K562 (cell line): ENCODE measurements around the gene KCTD21. TPM values are rescaled to one million over a fixed set of nuclear protein-coding genes. Genes with fewer than 3 reads are reported as not detected.

ENCODE experiments used
- ATAC-seq: fragments of 200-7000 bp; cut with Tn5 transposase; 3 replicates; pipeline ENCODE4 v1.9.1; 2020; ENCODE audit warnings: moderate library complexity
- BruUV-seq: library from RNA; stranded (reverse); fragments of 400-500 nt; replicated peaks from 2 replicates; lab custom pipeline; 2021; lab: Mats Ljungman, UMichigan
- CTCF ChIA-PET: fragments of 300-600 bp; formaldehyde crosslinking; extraction: SDS; loops from one replicate; lab custom pipeline; 2021; ENCODE audit warnings: low intra/inter-chr PET ratio; lab: Yijun Ruan, JAX
- POLR2A ChIA-PET: fragments of 300-600, 350-650 bp; sonication (Branson Sonifier 250); formaldehyde crosslinking; extraction: SDS; loops from one replicate; lab custom pipeline; 2021; ENCODE audit warnings: antibody characterized with exemption, inconsistent platforms; lab: Yijun Ruan, JAX
- DNase-seq, 4 experiments: peaks; one replicate each; pipeline versions ENCODE4 v3.0.0 to v3.0.0-alpha.2; 2011 to 2018; ENCODE audit warnings: low spot score in 3 of 4, mixed read lengths in 3 of 4; ENCODE audit errors: extremely low read depth in 1 of 4
- FAIRE-seq: peaks from 2 replicates; lab custom pipeline; 2011; peaks lifted over from hg19 to GRCh38; lab: Jason Lieb, UNC
- H2AFZ ChIP-seq: 2 replicates; pipeline ENCODE4 v1.6.0; 2011; ENCODE audit warnings: low read depth, low read length, control low read depth, inconsistent platforms
- H3K27ac ChIP-seq: fragments of 200-600 bp; 3 replicates; pipeline ENCODE4 v1.8.0; 2011; ENCODE audit warnings: low read depth, mild to moderate bottlenecking, control low read depth, inconsistent platforms, low read length, moderate library complexity, mixed read lengths; ENCODE audit errors: extremely low read depth
- H3K27me3 ChIP-seq, 2 experiments: fragments of 300-600 bp in 1 of 2; 2 replicates in 1 of 2; 3 replicates in 1 of 2; pipeline versions ENCODE4 v1.6.0 to v1.8.0; 2011; ENCODE audit warnings: inconsistent platforms in 2 of 2, low read length in 2 of 2, mild to moderate bottlenecking in 1 of 2, mixed read lengths in 1 of 2, moderate library complexity in 1 of 2; ENCODE audit not compliant: control insufficient read depth in 2 of 2, insufficient read depth in 2 of 2
- H3K36me3 ChIP-seq: fragments of 300-600 bp; 3 replicates; pipeline ENCODE4 v1.8.0; 2011; ENCODE audit warnings: mild to moderate bottlenecking, low read length, inconsistent platforms; ENCODE audit not compliant: control insufficient read depth, insufficient read depth
- H3K4me1 ChIP-seq, 2 experiments: fragments of 200-600 bp in 1 of 2; replicated peaks in 1 of 2; 2 replicates in 1 of 2; 3 replicates in 1 of 2; pipeline versions ENCODE4 v1.5.1 to v1.8.0; 2011; ENCODE audit warnings: inconsistent platforms in 2 of 2, low read length in 2 of 2, mild to moderate bottlenecking in 1 of 2, mixed read lengths in 1 of 2, moderate library complexity in 1 of 2; ENCODE audit not compliant: control insufficient read depth in 2 of 2, insufficient read depth in 2 of 2
- H3K4me2 ChIP-seq: 2 replicates; pipeline ENCODE4 v1.6.1; 2011; ENCODE audit warnings: low read length, control low read depth, inconsistent platforms, mixed read lengths; ENCODE audit not compliant: insufficient read depth
- H3K4me3 ChIP-seq: fragments of 200-600 bp; sonication (generic), shearing (Covaris generic); 2 replicates; pipeline ENCODE4 v1.5.1; 2016; ENCODE audit warnings: control low read depth, inconsistent platforms
- H3K79me2 ChIP-seq: fragments of 200-600 bp; 3 replicates; pipeline ENCODE4 v1.8.0; 2011; ENCODE audit warnings: low read length, inconsistent platforms; ENCODE audit not compliant: control insufficient read depth, insufficient read depth
- H3K9ac ChIP-seq, 2 experiments: 2 replicates each; pipeline versions ENCODE4 v1.6.0 to v1.6.1; 2011; ENCODE audit warnings: low read depth in 2 of 2, low read length in 2 of 2, control low read depth in 1 of 2, inconsistent platforms in 1 of 2, mild to moderate bottlenecking in 1 of 2, mixed read lengths in 1 of 2; ENCODE audit not compliant: insufficient read depth in 1 of 2
- H3K9me1 ChIP-seq: one replicate; pipeline ENCODE4 v1.6.0; 2011; ENCODE audit warnings: inconsistent platforms, mild to moderate bottlenecking, low read length, moderate library complexity; ENCODE audit not compliant: control insufficient read depth, insufficient read depth
- H3K9me3 ChIP-seq: replicated peaks from 2 replicates; pipeline ENCODE4 v1.5.1; 2011; ENCODE audit warnings: low read depth, low read length, inconsistent platforms; ENCODE audit not compliant: control insufficient read depth, insufficient read depth
- H4K20me1 ChIP-seq: replicated peaks from 2 replicates; pipeline ENCODE4 v1.6.1; 2011; ENCODE audit warnings: low read length, inconsistent platforms, mixed read lengths; ENCODE audit not compliant: control insufficient read depth, insufficient read depth
- KAT8 ChIP-seq: fragments of 450-650 bp; IDR thresholded peaks from 2 replicates; pipeline ENCODE4 v1.6.1; 2016; ENCODE audit warnings: low read depth, mild to moderate bottlenecking
- RBM22 ChIP-seq: fragments of 200-400 bp; formaldehyde crosslinking; IDR thresholded peaks from 2 replicates; pipeline ENCODE4 v1.6.1; 2018; ENCODE audit warnings: low read length, low read depth; ENCODE audit not compliant: poor library complexity, severe bottlenecking
- WGBS: fragments of 100-300 bp; shearing (Covaris generic); methylation state at CpG from one replicate; pipeline ENCODE4 v1.1.6; 2016; ENCODE audit warnings: low coverage, mixed read lengths; ENCODE audit not compliant: insufficient coverage; ENCODE audit errors: missing lambda C conversion rate; 5-methylcytosine and 5-hydroxymethylcytosine counted together
- in situ Hi-C: fragments of 300-500 bp; cut with MboI; formaldehyde crosslinking; loops from 4 replicates; pipeline ENCODE4 v1.15.0; 2018; ENCODE audit warnings: inconsistent platforms, mixed read lengths
- intact Hi-C: fragments of 100-400 bp; cut with micrococcal nuclease; formaldehyde crosslinking; loops from 2 replicates; pipeline ENCODE4 v1.14.2; 2022
- polyA plus RNA-seq, 8 experiments: library from polyadenylated mRNA; depleted of rRNA in 4 of 8; stranded (reverse) in 5 of 8; unstranded in 3 of 8; fragments of >200 nt; fragmentation: Nextera tagmentation in 2 of 8; fragmentation: Illumina TruSeq in 1 of 8; extraction: Ambion mirVana in 2 of 8; extraction: Trizol in 1 of 8; gene quantifications; 2 replicates each; pipeline versions ENCODE4 v1.2.1 to v1.2.3, GENCODE V29; 2011 to 2014; ENCODE audit warnings: inconsistent platforms in 1 of 8, missing spikeins in 1 of 8
- total RNA-seq, 7 experiments: library from RNA; depleted of rRNA in 6 of 7; stranded (reverse); fragments of >200 nt in 6 of 7; fragmentation: Illumina TruSeq in 2 of 7; extraction: Trizol in 2 of 7; gene quantifications; 2 replicates each; pipeline versions ENCODE4 v1.2.1 to v1.2.3, GENCODE V29; 2011 to 2021; ENCODE audit warnings: low replicate concordance in 1 of 7

The KCTD21 gene
- total and polyA plus RNA-seq, 9 of the 15 experiments (the other 6 are each of a cell fraction or from before 2014, with no cell fraction given), result 0.34 to 5.4 (median 1.9) TPM

DNA sequence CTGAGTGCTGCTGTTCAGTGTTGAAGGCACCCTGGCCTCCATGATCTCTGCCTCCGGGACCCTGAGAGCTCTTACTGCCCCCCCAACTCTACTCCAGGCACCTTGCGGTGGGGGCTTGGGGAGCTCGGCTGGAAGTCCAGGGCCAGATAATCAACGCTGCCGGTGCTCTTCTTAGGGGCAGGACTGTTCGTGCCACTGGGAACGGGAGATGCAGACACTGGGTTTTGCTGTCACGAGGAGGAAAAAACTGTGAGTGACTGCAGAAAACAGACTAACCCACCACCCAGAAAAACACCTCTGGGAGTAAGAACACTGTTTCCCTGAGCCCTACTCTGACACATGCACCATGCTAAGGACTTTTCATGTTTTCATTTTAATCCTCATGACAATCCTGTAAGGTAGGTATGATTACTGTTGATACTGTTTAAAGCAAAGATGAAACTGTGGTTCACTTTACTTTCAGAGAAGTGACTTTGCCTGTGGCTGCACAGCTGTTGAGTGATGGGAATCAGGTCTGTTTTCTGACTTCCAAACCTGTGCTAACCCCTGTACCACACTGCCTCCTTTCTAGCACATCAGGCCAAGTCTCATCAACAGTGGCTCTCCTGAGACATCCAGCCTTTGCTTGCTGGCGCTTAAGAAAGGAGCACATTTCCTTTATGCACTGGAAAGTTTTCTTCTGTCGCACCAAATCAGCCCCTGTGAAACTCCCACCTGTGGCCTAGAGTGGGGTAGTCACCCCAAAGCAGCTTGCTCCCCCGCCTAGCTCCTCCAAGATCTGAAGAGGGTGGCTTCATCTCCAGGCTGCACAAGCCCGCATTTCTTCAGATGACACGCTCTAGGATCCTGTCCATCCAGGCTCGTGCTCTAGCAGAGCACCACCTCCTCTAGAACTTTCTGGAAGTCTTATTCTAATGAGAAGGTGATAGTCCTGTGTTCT is 32.1 kb upstream of the KCTD21 start:
- DNase-seq (no peak), ATAC-seq (no peak), FAIRE-seq (peak; percentile 57)
- BruUV-seq, result no TSS peak
- TF ChIP-seq RBM22 (peak; percentile 57), KAT8 (no peak)
- Histone ChIP-seq H3K4me2 (no peak overlapping the region), H3K9ac (no peak overlapping the region), H3K9me1 (peaks cover 3% of the 10 kb centered on the region), H3K27me3 (no peaks in the 10 kb centered on the region), H4K20me1 (no peaks in the 10 kb centered on the region), H3K36me3 (peaks cover 93% of the 10 kb centered on the region; the same call in 2 of the 3 replicates), H3K9me3 (no peaks in the 10 kb centered on the region), H3K27ac (no peak overlapping the region), H2AFZ (no peak overlapping the region), H3K79me2 (no peaks in the 10 kb centered on the region), H3K4me3 (no peak overlapping the region), H3K4me1 (peaks cover 3 to 12% of the 10 kb centered on the region in 2 experiments; a peak in 3 of 5 replicates)
- in situ Hi-C loops (loop anchor here (5.0 kb wide), 1 partner anchor 342 kb away; no protein-coding TSS in a partner anchor), intact Hi-C loops (no loop called here)
- WGBS, result 88% methylated on average over 14 of the region's 14 CpGs
- ChIA-PET CTCF (no interaction called here), POLR2A (no interaction called here)
